NCI-H2196 treated with DMSO at 0.1 percent for 48 hours (cell line): ENCODE results near the gene UNC5C.

ENCODE experiments used
- DNase-seq: peaks from one replicate; lab custom pipeline; 2025; ENCODE audit not compliant: unreplicated experiment; lab: John Stamatoyannopoulos, UW

The UNC5C gene

GRCh38 chr4:95272797-95273196 lies 276.0 kb downstream of the UNC5C start:
- no peak for DNase-seq

GRCh38 chr4:95272036-95272435 lies 276.7 kb downstream of the UNC5C start:
- DNase-seq: no peak

GRCh38 chr4:95268819-95269565 lies 279.8 kb downstream of the UNC5C start:
- no peak for DNase-seq

GRCh38 chr4:95267081-95267480 lies 281.7 kb downstream of the UNC5C start:
- no peak for DNase-seq

GRCh38 chr4:95265814-95266740 lies 282.7 kb downstream of the UNC5C start:
- DNase-seq: no peak

GRCh38 chr4:95264843-95265242 lies 283.9 kb downstream of the UNC5C start:
- no peak for DNase-seq

GRCh38 chr4:95263960-95264359 lies 284.8 kb downstream of the UNC5C start:
- DNase-seq: no peak

GRCh38 chr4:95263391-95263790 lies 285.4 kb downstream of the UNC5C start:
- DNase-seq: no peak

GRCh38 chr4:95256108-95256835 lies 292.5 kb downstream of the UNC5C start:
- DNase-seq: no peak

- DNase-seq: no peak
Observed at GRCh38 chr4:95255396-95256107, 293.2 kb downstream of the UNC5C start.

GRCh38 chr4:95251568-95251967 lies 297.2 kb downstream of the UNC5C start:
- no peak for DNase-seq

GRCh38 chr4:95250544-95251137 lies 298.1 kb downstream of the UNC5C start:
- DNase-seq: no peak

- no peak for DNase-seq
Observed at GRCh38 chr4:95249426-95250021, 299.2 kb downstream of the UNC5C start.

- no peak for DNase-seq
Observed at GRCh38 chr4:95248720-95249425, 299.9 kb downstream of the UNC5C start.

GRCh38 chr4:95243892-95244291 lies 304.9 kb downstream of the UNC5C start:
- DNase-seq: no peak

- DNase-seq: no peak
Observed at GRCh38 chr4:95238554-95238953, 310.2 kb downstream of the UNC5C start.

GRCh38 chr4:95232358-95233156 lies 316.2 kb downstream of the UNC5C start:
- no peak for DNase-seq

- DNase-seq: no peak
Observed at GRCh38 chr4:95231681-95232080, 317.1 kb downstream of the UNC5C start.

- DNase-seq: no peak
Observed at GRCh38 chr4:95225849-95226248, 322.9 kb downstream of the UNC5C start.
